Liver (tissue), 9 donors: ENCODE data around the gene NR5A1. TPM values are rescaled to one million over a fixed set of nuclear protein-coding genes. Genes with fewer than 3 reads are reported as not detected.

Experiments used
- DNase-seq: peaks from one replicate; pipeline ENCODE4 v3.0.0-alpha.2; 2017; ENCODE audit warnings: low spot score
- H3K27ac ChIP-seq, 2 donors: one replicate each; pipeline ENCODE4 v1.7.0; 2013; ENCODE audit warnings: inconsistent platforms in 2 of 2, low read length in 2 of 2, control low read depth in 1 of 2, low read depth in 1 of 2, mild to moderate bottlenecking in 1 of 2
- H3K27me3 ChIP-seq, 4 donors: one replicate each; pipeline versions ENCODE4 v1.6.1 to v1.7.0; 2013; ENCODE audit warnings: low read length in 3 of 4, inconsistent platforms in 1 of 4, mild to moderate bottlenecking in 1 of 4, moderate library complexity in 1 of 4; ENCODE audit not compliant: control insufficient read depth in 4 of 4, insufficient read depth in 4 of 4
- H3K36me3 ChIP-seq, 4 donors: one replicate each; pipeline versions ENCODE4 v1.6.1 to v1.7.0; 2013; ENCODE audit warnings: low read length in 3 of 4, mild to moderate bottlenecking in 3 of 4, low read depth in 1 of 4, moderate library complexity in 1 of 4; ENCODE audit not compliant: control insufficient read depth in 4 of 4, insufficient read depth in 3 of 4
- H3K4me1 ChIP-seq, 4 donors: one replicate each; pipeline versions ENCODE4 v1.6.1 to v1.7.0; 2013; ENCODE audit warnings: low read length in 3 of 4, mild to moderate bottlenecking in 3 of 4, moderate library complexity in 1 of 4; ENCODE audit not compliant: control insufficient read depth in 4 of 4, insufficient read depth in 4 of 4
- H3K4me3 ChIP-seq, 3 donors: one replicate each; pipeline versions ENCODE4 v1.6.1 to v1.7.0; 2013; ENCODE audit warnings: low read length in 3 of 3, control low read depth in 1 of 3, low read depth in 1 of 3, mild to moderate bottlenecking in 1 of 3
- H3K9ac ChIP-seq, 2 donors: one replicate each; pipeline ENCODE4 v1.7.0; 2013; ENCODE audit warnings: low read length in 2 of 2, mild to moderate bottlenecking in 2 of 2, moderate library complexity in 2 of 2, control low read depth in 1 of 2, low read depth in 1 of 2
- H3K9me3 ChIP-seq, 4 donors: one replicate each; pipeline versions ENCODE4 v1.6.1 to v1.7.0; 2013; ENCODE audit warnings: low read length in 3 of 4; ENCODE audit not compliant: control insufficient read depth in 4 of 4
- ATF3 ChIP-seq: IDR thresholded peaks from 2 replicates; pipeline ENCODE4 v1.6.1; 2016; ENCODE audit warnings: antibody characterized with exemption
- CTCF ChIP-seq: fragments of 150-350 bp; IDR thresholded peaks from 2 replicates; pipeline ENCODE4 v1.5.1; 2017; ENCODE audit warnings: improper control_type of control experiment, low read depth, low read length; ENCODE audit not compliant: missing input control
- EGR1 ChIP-seq, 2 donors: IDR thresholded peaks; 2 replicates each; pipeline ENCODE4 v1.6.1; 2016 to 2018; ENCODE audit warnings: antibody characterized with exemption in 2 of 2, low read depth in 2 of 2
- FOXA1 ChIP-seq: IDR thresholded peaks from 2 replicates; pipeline ENCODE4 v1.6.1; 2016; ENCODE audit warnings: antibody characterized with exemption
- FOXA2 ChIP-seq: IDR thresholded peaks from 2 replicates; pipeline ENCODE4 v1.6.1; 2016; ENCODE audit warnings: antibody characterized with exemption
- GABPA ChIP-seq, 2 donors: IDR thresholded peaks in 1 of 2; conservative IDR thresholded peaks in 1 of 2; 2 replicates each; pipeline ENCODE4 v1.6.1; 2016; ENCODE audit warnings: antibody characterized with exemption in 2 of 2, mild to moderate bottlenecking in 1 of 2, moderate library complexity in 1 of 2
- HNF4G ChIP-seq: IDR thresholded peaks from 2 replicates; pipeline ENCODE4 v1.6.1; 2016; ENCODE audit warnings: antibody characterized with exemption
- JUND ChIP-seq, 2 donors: IDR thresholded peaks; 2 replicates each; pipeline ENCODE4 v1.6.1; 2016; ENCODE audit warnings: antibody characterized with exemption in 2 of 2
- MAX ChIP-seq: IDR thresholded peaks from 2 replicates; pipeline ENCODE4 v1.6.1; 2016; ENCODE audit warnings: antibody characterized with exemption
- NR2F2 ChIP-seq: IDR thresholded peaks from 2 replicates; pipeline ENCODE4 v1.6.1; 2016; ENCODE audit warnings: antibody characterized with exemption
- RAD21 ChIP-seq, 2 donors: IDR thresholded peaks; 2 replicates each; pipeline ENCODE4 v1.6.1; 2016; ENCODE audit warnings: antibody characterized with exemption in 2 of 2, mild to moderate bottlenecking in 2 of 2
- REST ChIP-seq: IDR thresholded peaks from 2 replicates; pipeline ENCODE4 v1.6.1; 2016; ENCODE audit warnings: antibody characterized with exemption, mild to moderate bottlenecking
- SP1 ChIP-seq: IDR thresholded peaks from 2 replicates; pipeline ENCODE4 v1.6.1; 2018; ENCODE audit warnings: antibody characterized with exemption, mild to moderate bottlenecking
- YY1 ChIP-seq: IDR thresholded peaks from 2 replicates; pipeline ENCODE4 v1.6.1; 2016; ENCODE audit warnings: antibody characterized with exemption, mild to moderate bottlenecking
- ZBTB33 ChIP-seq: IDR thresholded peaks from 2 replicates; pipeline ENCODE4 v1.6.1; 2016; ENCODE audit warnings: antibody characterized with exemption
- WGBS: extraction: QIAGEN DNeasy Blood & Tissue Kit; methylation state at CpG from one replicate; pipeline ENCODE4 v1.1.7; 2013; 5-methylcytosine and 5-hydroxymethylcytosine counted together
- polyA plus RNA-seq, 2 donors: library from polyadenylated mRNA; stranded (reverse) in 1 of 2; unstranded in 1 of 2; fragments of 200-250 nt in 1 of 2; fragments of >200 nt in 1 of 2; fragmentation: Nextera tagmentation in 1 of 2; extraction: Ambion mirVana in 1 of 2; gene quantifications; one replicate each; pipeline versions ENCODE4 v1.2.1 to v1.2.3, GENCODE V29; 2013 to 2015
- total RNA-seq, 2 donors: library from RNA; depleted of rRNA; stranded (reverse); fragments of >200 nt; gene quantifications; one replicate each; pipeline ENCODE4 v1.2.3, GENCODE V29; 2014
- donor health status: healthy.
- donor health status: healthy.
- donor health status: healthy.
- donor health status: healthy.
- donor health status: healthy.

Gene NR5A1
- total and polyA plus RNA-seq, 4 donors: not detected

- Histone ChIP-seq H3K9me3 (no peaks in the 10 kb centered on the region), H3K36me3 (no peaks in the 10 kb centered on the region), H3K9ac (no peak overlapping the region), H3K27ac (no peak overlapping the region), H3K27me3 (peaks cover 0 to 5% (median 1%) of the 10 kb centered on the region in 4 donors), H3K4me1 (no peaks in the 10 kb centered on the region), H3K4me3 (no peak overlapping the region)
- TF ChIP-seq EGR1 (IDR thresholded peaks at IDR 0.05; ENCODE audit: low read depth in 2 of 2): no peak
- no peak for TF ChIP-seq MAX
- no peak for TF ChIP-seq SP1
- no peak for TF ChIP-seq FOXA2
- TF ChIP-seq JUND (IDR thresholded peaks at IDR 0.05): no peak
- no peak for TF ChIP-seq RAD21 (IDR thresholded peaks at IDR 0.05)
- no peak for TF ChIP-seq CTCF
- no peak for TF ChIP-seq FOXA1
- no peak for TF ChIP-seq REST
- no peak for TF ChIP-seq ATF3
- no peak for TF ChIP-seq NR2F2
- no peak for TF ChIP-seq YY1
- TF ChIP-seq ZBTB33: no peak
- TF ChIP-seq HNF4G: no peak
- no peak for DNase-seq
- 74% methylated on average over 9 of the region's 9 CpGs for WGBS
Measured at GRCh38 chr9:124471761-124472160, 35.4 kb downstream of the NR5A1 start.

GRCh38 chr9:124470726-124471125 lies 36.5 kb downstream of the NR5A1 start:
- WGBS: 90% methylated on average over 7 of the region's 7 CpGs
- no peak for DNase-seq
- Histone ChIP-seq H3K9me3 (no peaks in the 10 kb centered on the region), H3K4me1 (no peaks in the 10 kb centered on the region), H3K27ac (no peak overlapping the region), H3K36me3 (no peaks in the 10 kb centered on the region), H3K9ac (no peak overlapping the region), H3K27me3 (no peaks in the 10 kb centered on the region), H3K4me3 (no peak overlapping the region)
- TF ChIP-seq YY1 (no peak), RAD21 (IDR thresholded peaks at IDR 0.05) (no peak), GABPA (IDR thresholded peaks at IDR 0.05 in 1 of 2, conservative IDR thresholded peaks at IDR 0.05 in 1 of 2) (no peak)
